LNCaP clone FGC (cell line): Measurements from ENCODE around the gene UQCC3.

Source experiments
- DNase-seq: peaks from one replicate; pipeline ENCODE4 v3.0.0-alpha.2; 2011; ENCODE audit warnings: low read depth
- H3K4me3 ChIP-seq: 2 replicates; pipeline ENCODE4 v1.5.1; 2011; ENCODE audit warnings: mild to moderate bottlenecking, low read depth, low read length, control low read depth
- CTCF ChIP-seq: IDR thresholded peaks from 2 replicates; pipeline ENCODE4 v1.5.1; 2012; ENCODE audit warnings: mild to moderate bottlenecking; ENCODE audit not compliant: control insufficient read depth, insufficient read depth; ENCODE audit errors: extremely low read depth

UQCC3 gene

GRCh38 chr11:62705413-62705812 is 33.9 kb downstream of the UQCC3 start:
- no peak for DNase-seq
- 0 out of 2 replicates have a peak, but pooled peaks have one; percentile 16 for TF ChIP-seq CTCF

GRCh38 chr11:62705880-62706849 is 34.7 kb downstream of the UQCC3 start:
- H3K4me3 ChIP-seq = peak overlapping the region; percentile 81
- TF ChIP-seq CTCF = no peak
- no peak for DNase-seq

More at GRCh38 chr11:62705413-62705812, 33.9 kb downstream of the UQCC3 start:
- peak overlapping the region; percentile 81 for H3K4me3 ChIP-seq

GRCh38 chr11:62706850-62707247 is 35.4 kb downstream of the UQCC3 start:
- DNase-seq = no peak
- TF ChIP-seq CTCF = no peak
- H3K4me3 ChIP-seq = peak overlapping the region; percentile 81

GRCh38 chr11:62707277-62707861 is 35.9 kb downstream of the UQCC3 start, which contains the start of the genes BSCL2 and GNG3:
BSCL2 (minus strand) TSS chr11:62707424; CDS start chr11:62707195, 229 bp downstream.
GNG3 (plus strand) TSS chr11:62707676; CDS start chr11:62708296, 620 bp downstream.
- TF ChIP-seq CTCF = no peak
- no peak for DNase-seq
- H3K4me3 ChIP-seq = peak within 1 kb of the TSS; percentile 81

- no peak for TF ChIP-seq CTCF
- H3K4me3 ChIP-seq = peak overlapping the region; percentile 59
- no peak for DNase-seq
Observed at GRCh38 chr11:62708392-62708791, 36.9 kb downstream of the UQCC3 start.

GRCh38 chr11:62708793-62709192 is 37.3 kb downstream of the UQCC3 start:
- no peak for TF ChIP-seq CTCF
- peak overlapping the region; percentile 59 for H3K4me3 ChIP-seq
- no peak for DNase-seq
